H1 (cell line): ENCODE results near the gene SLC44A1. TPM values are rescaled to one million over a fixed set of nuclear protein-coding genes. Genes with fewer than 3 reads are reported as not detected.

Experiments
- BACH1 ChIP-seq: IDR thresholded peaks from 2 replicates; pipeline ENCODE4 v1.6.1; 2012; ENCODE audit warnings: low read length, improper control_type of control experiment
- CHD2 ChIP-seq: IDR thresholded peaks from 2 replicates; pipeline ENCODE4 v1.6.1; 2012; ENCODE audit warnings: low read length, improper control_type of control experiment
- RFX5 ChIP-seq: IDR thresholded peaks from 2 replicates; pipeline ENCODE4 v1.6.1; 2011; ENCODE audit warnings: low read depth, low read length, improper control_type of control experiment, borderline replicate concordance
- SIX5 ChIP-seq: IDR thresholded peaks from 2 replicates; pipeline ENCODE4 v1.6.1; 2011; ENCODE audit warnings: mild to moderate bottlenecking, low read depth, low read length
- SP1 ChIP-seq: IDR thresholded peaks from 2 replicates; pipeline ENCODE4 v1.6.1; 2011; ENCODE audit warnings: low read depth, low read length
- SP2 ChIP-seq: IDR thresholded peaks from 2 replicates; pipeline ENCODE4 v1.6.1; 2012; ENCODE audit warnings: mild to moderate bottlenecking, low read length, inconsistent platforms
- SP4 ChIP-seq: IDR thresholded peaks from 2 replicates; pipeline ENCODE4 v1.6.1; 2012; ENCODE audit warnings: low read length, inconsistent platforms
- polyA plus RNA-seq, 7 experiments: library from polyadenylated mRNA; depleted of rRNA in 3 of 7; stranded (reverse) in 5 of 7; unstranded in 2 of 7; fragments of >200 nt in 5 of 7; fragments of 200-250 nt in 2 of 7; gene quantifications; 1 replicate in 5 of 7; 2 replicates in 1 of 7; 4 replicates in 1 of 7; pipeline versions ENCODE4 v1.2.1 to v1.2.3, GENCODE V29; 2011 to 2013; ENCODE audit warnings: missing spikeins in 2 of 7, mixed read lengths in 2 of 7
- total RNA-seq: library from RNA; stranded (reverse); fragmentation: NEBNext Ultra II Directional; extraction: Animal tissue kit (Norgen Biotek cat#: 25700); gene quantifications from 2 replicates; pipeline ENCODE4 v1.2.1, GENCODE V29; 2021

The SLC44A1 gene
- total and polyA plus RNA-seq, 2 of the 8 experiments (the other 6 are each of a cell fraction or from before 2014, with no cell fraction given) = 30.5 to 71.2 TPM

- TF ChIP-seq SP1 = no peak
- no peak for TF ChIP-seq CHD2
- TF ChIP-seq SP4 = no peak
- TF ChIP-seq RFX5 = no peak
- no peak for TF ChIP-seq BACH1
- TF ChIP-seq SP2 = no peak
- TF ChIP-seq SIX5 = no peak
- TF ChIP-seq, all 59 proteins: peak for 0
Measured at GRCh38 chr9:105483618-105484017, 239.2 kb downstream of the SLC44A1 start (continued).
